GM18867 (cell line): ENCODE data around the gene CCT4.
A peak's percentile ranks its signal among the peaks of the same experiment; 100 is the strongest.
"Not testable (repeated sequence)": the region's sequence is repeated elsewhere in the genome, so short reads cannot be mapped to it uniquely, and the experiment has no call there.

Source experiments
- ATAC-seq: cut with Tn5 transposase; IDR thresholded peaks from one replicate; pipeline ENCODE4 v1.9.1; 2021; ENCODE audit warnings: mild to moderate bottlenecking, moderate library complexity; ENCODE audit not compliant: unreplicated experiment

The CCT4 gene

GRCh38 chr2:61882850-61883249 is 5.6 kb downstream of the CCT4 start:
- no peak for ATAC-seq

GRCh38 chr2:61879351-61879750 is 9.1 kb downstream of the CCT4 start:
- not testable (repeated sequence) for ATAC-seq

- no peak for ATAC-seq
Observed at GRCh38 chr2:61878761-61879160, 9.7 kb downstream of the CCT4 start.

- no peak for ATAC-seq
Observed at GRCh38 chr2:61877571-61878245, 10.7 kb downstream of the CCT4 start.

GRCh38 chr2:61876400-61876799 is 12.1 kb downstream of the CCT4 start:
- no peak for ATAC-seq

- ATAC-seq: not testable (repeated sequence)
Observed at GRCh38 chr2:61866482-61867089, 21.9 kb downstream of the CCT4 start.

- ATAC-seq: no peak
Observed at GRCh38 chr2:61862085-61862484, 26.4 kb downstream of the CCT4 start.

- ATAC-seq: no peak
Observed at GRCh38 chr2:61857224-61857623, 31.2 kb downstream of the CCT4 start.

GRCh38 chr2:61855318-61855613 is 33.2 kb downstream of the CCT4 start:
- ATAC-seq: no peak

- ATAC-seq: peak; percentile 89
Observed at GRCh38 chr2:61854564-61855317, 33.7 kb downstream of the CCT4 start.

- ATAC-seq: peak; percentile 81
Observed at GRCh38 chr2:61853847-61854563, 34.5 kb downstream of the CCT4 start, which contains the start of gene FAM161A. Gene FAM161A, minus strand, starts transcription at chr2:61854060. Its CDS starts 19 bp downstream, at chr2:61854041.

GRCh38 chr2:61853086-61853846 is 35.2 kb downstream of the CCT4 start:
- peak; percentile 66 for ATAC-seq

- ATAC-seq: not testable (repeated sequence)
Observed at GRCh38 chr2:61851270-61851669, 37.2 kb downstream of the CCT4 start.

- no peak for ATAC-seq
Observed at GRCh38 chr2:61845320-61845719, 43.1 kb downstream of the CCT4 start.

GRCh38 chr2:61841286-61841685 is 47.2 kb downstream of the CCT4 start:
- ATAC-seq: no peak

- no peak for ATAC-seq
Observed at GRCh38 chr2:61834893-61835292, 53.6 kb downstream of the CCT4 start.

GRCh38 chr2:61833971-61834370 is 54.5 kb downstream of the CCT4 start:
- no peak for ATAC-seq

- ATAC-seq: no peak
Observed at GRCh38 chr2:61832183-61832841, 56.1 kb downstream of the CCT4 start.

- ATAC-seq: no peak
Observed at GRCh38 chr2:61822255-61822654, 66.2 kb downstream of the CCT4 start.
